Smooth muscle cell (in vitro differentiated cells): Measurements from ENCODE around the gene KRTAP10-12. TPM values are rescaled to one million over a fixed set of nuclear protein-coding genes. Genes with fewer than 3 reads are reported as not detected.

Source experiments
- DNase-seq: peaks from one replicate; lab custom pipeline; 2025; ENCODE audit not compliant: unreplicated experiment; lab: John Stamatoyannopoulos, UW
- H2AFZ ChIP-seq: fragments of 200-600 bp; sonication (generic); 2 replicates; pipeline ENCODE4 v1.6.0; 2016; ENCODE audit warnings: antibody characterized with exemption, low read depth, mild to moderate bottlenecking
- H3F3A ChIP-seq: fragments of 200-600 bp; sonication (generic); 2 replicates; pipeline ENCODE4 v1.6.0; 2017; ENCODE audit warnings: antibody characterized with exemption, low read depth
- H3K27ac ChIP-seq: fragments of 200-600 bp; sonication (generic); 2 replicates; pipeline ENCODE4 v1.5.1; 2016; ENCODE audit warnings: low read depth, mild to moderate bottlenecking
- H3K27me3 ChIP-seq: fragments of 200-600 bp; sonication (generic); 2 replicates; pipeline ENCODE4 v1.6.1; 2016; ENCODE audit warnings: low read depth, mild to moderate bottlenecking
- H3K36me3 ChIP-seq: fragments of 200-600 bp; sonication (generic); 2 replicates; pipeline ENCODE4 v1.5.1; 2016; ENCODE audit warnings: low read depth
- H3K4me1 ChIP-seq: fragments of 200-600 bp; sonication (generic); 2 replicates; pipeline ENCODE4 v1.5.1; 2016; ENCODE audit warnings: low read depth
- H3K4me2 ChIP-seq: fragments of 200-600 bp; sonication (generic); 2 replicates; pipeline ENCODE4 v1.6.0; 2016; ENCODE audit warnings: mild to moderate bottlenecking
- H3K4me3 ChIP-seq: fragments of 200-600 bp; sonication (generic); 2 replicates; pipeline ENCODE4 v1.5.1; 2016; ENCODE audit warnings: mild to moderate bottlenecking
- H3K79me2 ChIP-seq: fragments of 200-600 bp; sonication (generic); 2 replicates; pipeline ENCODE4 v1.6.0; 2016; ENCODE audit warnings: low read depth, mild to moderate bottlenecking
- H3K9ac ChIP-seq: fragments of 200-600 bp; sonication (generic); 2 replicates; pipeline ENCODE4 v1.6.0; 2016; ENCODE audit warnings: low read depth
- H3K9me3 ChIP-seq: fragments of 200-600 bp; sonication (generic); replicated peaks from 2 replicates; pipeline ENCODE4 v1.5.1; 2016; ENCODE audit warnings: low read depth
- H4K20me1 ChIP-seq: fragments of 200-600 bp; sonication (generic); 2 replicates; pipeline ENCODE4 v1.6.0; 2016; ENCODE audit warnings: low read depth
- WGBS: methylation state at CpG from one replicate; pipeline ENCODE4 v1.1.7; 2016; ENCODE audit warnings: low lambda C conversion rate; 5-methylcytosine and 5-hydroxymethylcytosine counted together
- polyA plus RNA-seq: library from polyadenylated mRNA; unstranded; fragments of >200 nt; fragmentation: Nextera tagmentation; extraction: Ambion mirVana; gene quantifications from 2 replicates; pipeline ENCODE4 v1.2.1, GENCODE V29; 2016
- total RNA-seq: library from RNA; depleted of rRNA; stranded (reverse); fragments of >200 nt; gene quantifications from 2 replicates; pipeline ENCODE4 v1.2.3, GENCODE V29; 2014
- TF ChIP-seq, protein P1 (sequence below): fragments of 200-600 bp; sonication (generic); IDR thresholded peaks from 2 replicates; pipeline ENCODE4 v1.5.1; 2017; ENCODE audit warnings: borderline replicate concordance, mild to moderate bottlenecking, antibody characterized with exemption; ENCODE audit not compliant: insufficient read depth, poor library complexity, severe bottlenecking

Gene KRTAP10-12
- total and polyA plus RNA-seq, 2 experiments from 2014 or later = not detected

GRCh38 chr21:44712203-44713028 is 15.4 kb downstream of the KRTAP10-12 start:
- Histone ChIP-seq H3K36me3 (no peaks in the 10 kb centered on the region), H3K4me2 (peak overlapping the region; percentile 33), H3K27ac (no peak overlapping the region), H3K4me3 (no peak overlapping the region), H3K27me3 (peaks cover 90% of the 10 kb centered on the region), H4K20me1 (no peaks in the 10 kb centered on the region), H3F3A (no peaks in the 10 kb centered on the region), H2AFZ (no peak overlapping the region), H3K9ac (no peak overlapping the region), H3K4me1 (peaks cover 38% of the 10 kb centered on the region), H3K9me3 (no peaks in the 10 kb centered on the region), H3K79me2 (no peaks in the 10 kb centered on the region)
- no peak for DNase-seq
- 20% methylated on average over 22 of the region's 22 CpGs for WGBS
- TF ChIP-seq, protein P1, sequence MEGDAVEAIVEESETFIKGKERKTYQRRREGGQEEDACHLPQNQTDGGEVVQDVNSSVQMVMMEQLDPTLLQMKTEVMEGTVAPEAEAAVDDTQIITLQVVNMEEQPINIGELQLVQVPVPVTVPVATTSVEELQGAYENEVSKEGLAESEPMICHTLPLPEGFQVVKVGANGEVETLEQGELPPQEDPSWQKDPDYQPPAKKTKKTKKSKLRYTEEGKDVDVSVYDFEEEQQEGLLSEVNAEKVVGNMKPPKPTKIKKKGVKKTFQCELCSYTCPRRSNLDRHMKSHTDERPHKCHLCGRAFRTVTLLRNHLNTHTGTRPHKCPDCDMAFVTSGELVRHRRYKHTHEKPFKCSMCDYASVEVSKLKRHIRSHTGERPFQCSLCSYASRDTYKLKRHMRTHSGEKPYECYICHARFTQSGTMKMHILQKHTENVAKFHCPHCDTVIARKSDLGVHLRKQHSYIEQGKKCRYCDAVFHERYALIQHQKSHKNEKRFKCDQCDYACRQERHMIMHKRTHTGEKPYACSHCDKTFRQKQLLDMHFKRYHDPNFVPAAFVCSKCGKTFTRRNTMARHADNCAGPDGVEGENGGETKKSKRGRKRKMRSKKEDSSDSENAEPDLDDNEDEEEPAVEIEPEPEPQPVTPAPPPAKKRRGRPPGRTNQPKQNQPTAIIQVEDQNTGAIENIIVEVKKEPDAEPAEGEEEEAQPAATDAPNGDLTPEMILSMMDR = no peak

DNA sequence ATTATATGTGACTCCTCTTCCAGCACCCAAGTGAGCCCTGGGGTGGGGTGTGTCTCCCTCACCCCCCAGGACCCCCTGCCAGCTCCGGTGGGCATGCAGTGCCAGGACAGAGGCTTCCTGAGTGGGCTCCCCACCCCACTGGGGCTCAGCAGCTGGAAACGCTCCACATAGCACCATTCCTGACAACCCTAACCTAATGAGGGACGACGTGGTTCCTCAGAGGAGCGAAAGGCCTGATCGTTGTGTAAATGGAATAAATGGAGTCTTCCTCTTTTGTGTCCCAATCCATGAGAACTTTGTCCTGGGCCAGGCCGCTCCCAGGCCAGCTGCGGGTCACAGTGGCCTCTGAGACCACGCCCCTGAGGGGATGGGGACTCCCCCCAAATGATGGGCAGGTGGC is 16.2 kb downstream of the KRTAP10-12 start:
- Histone ChIP-seq H3K4me3 (no peak overlapping the region), H4K20me1 (no peaks in the 10 kb centered on the region), H3K4me1 (peaks cover 36% of the 10 kb centered on the region), H3K79me2 (no peaks in the 10 kb centered on the region), H3K27ac (no peak overlapping the region), H3K9ac (no peak overlapping the region), H3K9me3 (no peaks in the 10 kb centered on the region), H3F3A (no peaks in the 10 kb centered on the region), H3K4me2 (no peak overlapping the region), H3K36me3 (no peaks in the 10 kb centered on the region), H3K27me3 (peaks cover 89% of the 10 kb centered on the region), H2AFZ (no peak overlapping the region)
- no peak for DNase-seq
- TF ChIP-seq, protein P1 = no peak
- 84% methylated on average over 9 of the region's 9 CpGs for WGBS

DNA sequence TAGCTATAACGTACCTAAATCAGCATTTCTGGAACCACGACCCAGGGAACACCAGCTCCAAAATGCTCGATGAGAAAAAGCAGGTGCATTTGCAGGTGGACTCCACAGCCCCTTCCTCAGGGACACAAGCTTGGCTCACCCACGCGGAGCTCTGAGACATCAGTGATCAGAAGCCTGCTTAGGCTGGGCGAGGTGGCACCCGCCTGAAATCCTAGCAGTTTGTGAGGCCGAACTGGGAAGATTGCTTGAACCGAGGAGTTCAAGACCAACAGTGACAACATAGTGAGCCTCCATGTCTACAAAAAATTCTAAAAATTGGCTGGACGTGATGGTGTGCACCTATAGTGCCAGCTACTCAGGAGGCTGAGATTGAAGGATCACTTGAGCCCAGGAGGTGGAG is 16.9 kb downstream of the KRTAP10-12 start:
- no peak overlapping the region for H3K4me2 ChIP-seq
- 89% methylated on average over 10 of the region's 10 CpGs for WGBS
- H3K79me2 ChIP-seq = no peaks in the 10 kb centered on the region
- H4K20me1 ChIP-seq = no peaks in the 10 kb centered on the region
- H3K9ac ChIP-seq = no peak overlapping the region
- no peaks in the 10 kb centered on the region for H3K36me3 ChIP-seq
- peaks cover 29% of the 10 kb centered on the region for H3K4me1 ChIP-seq
- H3K27me3 ChIP-seq = peaks cover 89% of the 10 kb centered on the region
- TF ChIP-seq, protein P1 = no peak
- H3F3A ChIP-seq = no peaks in the 10 kb centered on the region
- no peak overlapping the region for H3K4me3 ChIP-seq
- H2AFZ ChIP-seq = no peak overlapping the region
- no peak for DNase-seq
- H3K27ac ChIP-seq = no peak overlapping the region
- no peaks in the 10 kb centered on the region for H3K9me3 ChIP-seq

DNA sequence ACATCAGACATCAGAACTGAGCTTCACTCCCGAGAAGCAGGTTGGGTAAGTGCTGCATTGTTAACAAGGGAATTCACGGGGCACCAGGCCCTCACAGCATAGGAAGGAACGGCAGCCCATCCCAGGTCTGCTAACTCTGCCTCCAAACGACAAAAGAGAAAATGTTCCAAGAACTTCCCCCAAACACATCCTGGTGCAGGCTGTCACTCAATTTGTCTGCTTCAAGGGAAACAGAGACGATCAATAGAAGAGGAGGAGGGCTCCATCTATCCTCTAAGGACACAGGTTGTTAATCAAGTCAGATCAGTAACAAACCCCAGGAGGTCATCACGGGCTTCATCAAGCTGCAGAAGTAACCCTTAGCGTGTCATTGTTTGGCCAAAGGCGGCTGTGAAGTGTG is 17.9 kb downstream of the KRTAP10-12 start:
- H3K4me1 ChIP-seq = peaks cover 19% of the 10 kb centered on the region
- no peaks in the 10 kb centered on the region for H4K20me1 ChIP-seq
- TF ChIP-seq, protein P1 = no peak
- no peaks in the 10 kb centered on the region for H3F3A ChIP-seq
- H3K4me2 ChIP-seq = no peak overlapping the region
- DNase-seq = no peak
- no peak overlapping the region for H3K9ac ChIP-seq
- no peak overlapping the region for H3K27ac ChIP-seq
- H3K27me3 ChIP-seq = peaks cover 84% of the 10 kb centered on the region
- no peak overlapping the region for H2AFZ ChIP-seq
- H3K79me2 ChIP-seq = no peaks in the 10 kb centered on the region
- 45% methylated on average over 8 of the region's 8 CpGs for WGBS
- no peaks in the 10 kb centered on the region for H3K36me3 ChIP-seq
- H3K4me3 ChIP-seq = no peak overlapping the region
- no peaks in the 10 kb centered on the region for H3K9me3 ChIP-seq
